IPS-11a (cell line): ENCODE data around the gene JAZF1.
"Not testable (repeated sequence)": the region's sequence is repeated elsewhere in the genome, so short reads cannot be mapped to it uniquely, and the experiment has no call there.

ENCODE experiments used
- H3K4me3 ChIP-seq: one replicate; pipeline ENCODE4 v1.5.1; 2013; ENCODE audit warnings: low read depth, low read length, control low read depth

The JAZF1 gene

DNA sequence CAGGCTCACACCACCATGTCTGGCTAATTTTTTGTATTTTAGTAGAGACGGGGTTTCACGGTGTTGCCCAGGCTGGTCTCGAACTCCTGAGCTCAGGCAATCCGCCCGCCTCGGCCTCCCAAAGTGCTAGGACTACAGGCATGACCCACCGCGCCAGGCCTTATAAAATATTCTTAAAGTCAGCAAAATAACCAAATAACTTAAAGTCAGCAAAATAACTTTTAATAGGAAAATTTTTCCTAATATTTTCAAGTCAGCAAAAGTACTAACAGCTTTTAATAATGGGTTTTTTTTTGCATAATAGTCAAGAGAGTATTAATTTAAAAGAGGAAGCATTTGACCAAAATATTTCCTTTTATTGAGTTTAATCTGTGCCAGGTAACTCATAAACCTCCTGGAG lies 258.2 kb downstream of the JAZF1 start:
- not testable (repeated sequence) for H3K4me3 ChIP-seq

DNA sequence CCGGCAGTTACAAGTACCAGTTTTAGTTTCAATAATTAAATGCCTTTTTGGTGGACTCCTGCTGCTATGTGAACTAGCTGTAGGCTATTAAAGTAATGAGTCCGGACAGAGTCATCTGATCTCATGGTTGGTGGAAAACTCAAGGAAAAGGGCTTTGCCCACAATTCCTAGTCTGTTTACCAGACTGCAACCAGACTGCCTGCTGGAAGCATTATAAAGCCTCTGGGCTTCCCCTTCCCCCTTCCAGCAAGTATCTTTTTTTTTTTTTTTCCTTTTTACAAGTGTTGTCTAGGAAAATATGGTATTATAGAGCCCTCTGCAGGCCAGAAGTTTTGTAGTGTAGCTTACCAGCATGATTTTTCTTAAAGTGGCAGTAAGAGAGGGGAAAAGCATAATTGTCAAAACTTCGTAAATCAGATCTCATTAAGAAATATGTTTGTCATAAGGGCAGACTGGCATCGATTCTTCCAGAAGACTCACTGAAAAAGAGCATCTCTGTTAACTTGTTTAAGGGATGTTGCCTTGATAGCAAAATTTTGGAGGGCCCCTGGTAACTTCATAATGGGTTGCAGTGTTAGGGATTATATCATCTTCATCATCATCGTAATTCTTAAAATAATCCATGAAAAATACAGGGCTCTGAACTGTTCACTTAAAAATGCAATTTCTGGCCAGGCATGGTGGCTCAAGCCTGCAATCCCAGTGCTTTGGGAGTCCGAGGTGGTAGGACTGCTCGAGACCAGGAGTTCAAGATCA lies 259.3 kb downstream of the JAZF1 start:
- H3K4me3 ChIP-seq, result no peak overlapping the region

DNA sequence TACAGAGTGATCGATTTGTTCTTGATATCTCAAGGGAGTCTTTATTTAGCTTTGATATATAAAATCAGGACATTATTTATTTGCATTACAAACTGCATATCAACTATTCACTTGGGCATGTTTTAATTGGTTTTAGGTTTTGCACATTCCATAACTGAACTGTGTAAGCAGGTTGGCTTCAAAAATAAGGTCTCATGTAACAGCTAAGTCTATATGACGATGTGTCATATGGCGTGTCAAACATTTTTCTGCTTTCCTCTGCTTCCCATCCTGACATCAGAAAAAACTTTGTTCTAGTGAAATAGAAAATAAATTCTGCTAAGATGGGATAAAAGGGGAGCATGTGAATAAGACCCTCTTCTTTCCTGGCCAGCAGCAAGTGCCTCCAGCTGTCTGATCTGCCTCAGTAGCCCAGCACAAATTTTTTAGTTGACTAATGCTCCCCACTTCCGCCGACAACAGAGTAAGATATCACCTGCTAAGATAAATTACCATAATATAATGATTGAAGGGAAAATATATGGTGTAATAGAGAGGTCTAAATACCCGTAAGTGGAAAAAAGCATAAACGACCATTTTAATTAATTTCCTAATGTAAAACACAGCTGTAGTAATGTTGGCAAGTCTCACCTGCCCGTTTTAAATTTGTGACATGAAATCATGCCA lies 260.2 kb downstream of the JAZF1 start:
- no peak overlapping the region for H3K4me3 ChIP-seq

DNA sequence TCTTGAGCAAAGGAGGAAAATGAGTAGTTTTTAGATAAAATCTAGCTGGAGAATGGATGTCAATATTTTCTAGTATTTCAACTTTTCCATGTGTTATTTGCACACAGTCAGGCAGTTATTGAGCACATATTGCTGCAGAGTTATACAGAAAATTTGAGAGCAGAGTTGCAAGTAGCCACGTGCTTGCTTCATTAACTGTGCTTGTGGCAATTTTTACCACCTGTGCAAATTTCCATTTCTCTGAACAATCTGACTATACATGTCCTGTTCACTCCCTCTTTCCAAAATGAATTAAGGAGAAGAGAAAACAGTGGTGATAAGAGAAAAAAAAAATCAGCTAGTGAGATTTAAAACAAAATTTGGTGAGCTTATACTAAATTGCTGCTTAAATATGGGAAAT lies 262.1 kb downstream of the JAZF1 start:
- H3K4me3 ChIP-seq, result no peak overlapping the region

DNA sequence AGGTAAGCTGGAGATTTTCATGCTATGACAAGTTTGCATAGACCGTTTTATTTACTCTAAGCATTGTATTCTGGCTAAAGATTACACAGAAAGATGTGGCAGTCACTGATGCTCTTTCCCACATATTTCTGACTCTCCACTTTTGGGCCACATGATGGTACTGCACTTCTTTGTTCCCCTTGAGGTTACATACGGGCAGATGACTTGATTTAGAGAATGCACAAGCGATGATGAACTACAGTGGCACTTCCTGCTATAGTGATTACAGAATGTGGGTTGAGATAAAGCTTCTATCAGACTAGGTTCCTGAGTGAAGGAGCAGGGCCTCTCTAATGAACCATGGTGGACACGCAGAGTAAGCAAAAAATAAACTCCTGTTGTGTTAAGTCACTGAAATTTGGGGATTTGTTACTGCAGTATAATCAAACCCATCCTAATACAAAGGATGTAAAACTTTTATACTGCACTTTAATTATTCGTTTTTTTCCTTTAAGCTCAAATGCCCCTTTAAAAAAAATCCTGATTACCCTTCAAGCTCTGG lies 262.8 kb downstream of the JAZF1 start:
- H3K4me3 ChIP-seq, result no peak overlapping the region

DNA sequence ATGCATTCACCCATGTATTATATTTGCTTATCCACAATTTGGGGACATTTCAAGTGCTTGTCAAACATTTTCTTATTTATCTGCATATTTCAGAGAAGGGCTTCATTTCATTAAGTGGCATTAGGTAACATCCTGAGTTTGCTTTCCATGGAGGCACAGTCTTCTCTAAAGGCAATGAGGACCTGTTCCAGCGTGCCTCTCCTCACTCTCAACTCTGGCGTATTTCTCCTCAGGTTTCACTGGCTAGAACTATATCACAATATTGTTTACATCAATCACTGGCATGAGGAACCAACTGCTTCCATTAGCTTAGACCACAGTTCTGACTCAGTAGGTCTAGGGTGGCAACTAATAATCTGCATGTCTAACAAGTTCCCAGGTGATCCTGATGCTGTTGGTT lies 263.5 kb downstream of the JAZF1 start:
- H3K4me3 ChIP-seq, result no peak overlapping the region

DNA sequence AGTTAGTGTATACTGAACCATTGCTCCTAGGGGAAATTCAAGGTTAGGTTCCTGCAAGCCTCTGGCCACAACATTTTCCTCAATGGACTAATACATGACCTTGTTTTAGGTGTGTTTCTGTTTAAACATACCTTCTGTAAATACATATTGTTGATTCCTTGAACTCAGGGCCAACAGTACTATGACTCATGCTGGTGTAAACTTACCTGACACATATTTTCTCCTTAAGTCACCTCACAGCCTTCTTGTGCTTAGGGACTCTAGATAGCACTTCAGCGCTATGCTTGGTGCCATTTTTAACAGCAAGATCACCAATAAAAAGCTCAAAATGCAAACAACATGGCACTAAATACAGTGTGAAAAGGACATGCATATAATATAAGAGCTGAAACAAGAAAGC lies 264.2 kb downstream of the JAZF1 start:
- no peak overlapping the region for H3K4me3 ChIP-seq

DNA sequence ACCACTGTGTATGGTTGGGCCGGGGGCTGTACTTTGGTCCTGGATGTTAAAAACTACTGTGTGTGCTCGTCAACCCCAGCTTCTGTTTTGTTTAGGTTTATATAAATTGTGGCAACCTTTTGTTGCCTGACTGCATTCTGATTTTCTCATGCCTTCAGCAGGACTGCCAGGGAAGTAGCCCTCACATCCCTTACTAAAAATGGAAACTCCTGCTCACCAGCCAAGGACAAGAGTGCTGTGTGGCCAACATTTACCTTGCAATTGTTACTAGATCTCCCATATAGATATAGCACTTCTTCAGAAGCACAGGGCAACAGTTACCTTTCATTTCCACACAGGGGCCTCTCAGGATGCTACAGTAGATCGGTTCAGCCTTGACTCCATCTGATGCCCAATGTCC lies 266.2 kb downstream of the JAZF1 start:
- no peak overlapping the region for H3K4me3 ChIP-seq

DNA sequence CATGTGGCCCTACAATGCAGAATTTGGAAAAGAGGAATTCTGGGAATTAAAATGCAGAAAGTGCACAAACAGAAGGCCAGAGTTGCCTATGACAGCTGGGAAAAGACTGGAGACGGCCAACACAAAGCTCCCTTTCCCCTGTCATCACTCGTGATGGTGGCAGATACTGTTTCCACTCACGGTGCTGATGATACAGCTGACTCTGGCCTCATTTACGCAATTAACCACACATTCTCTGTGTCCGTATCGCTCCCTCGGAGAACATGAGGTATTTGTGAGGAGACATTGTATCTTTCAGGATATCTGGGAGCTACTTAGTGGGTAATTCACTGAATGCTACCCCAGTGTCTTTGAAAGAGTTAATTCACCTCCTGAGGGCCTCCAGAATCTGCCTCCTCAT lies 267.8 kb downstream of the JAZF1 start:
- no peak overlapping the region for H3K4me3 ChIP-seq

DNA sequence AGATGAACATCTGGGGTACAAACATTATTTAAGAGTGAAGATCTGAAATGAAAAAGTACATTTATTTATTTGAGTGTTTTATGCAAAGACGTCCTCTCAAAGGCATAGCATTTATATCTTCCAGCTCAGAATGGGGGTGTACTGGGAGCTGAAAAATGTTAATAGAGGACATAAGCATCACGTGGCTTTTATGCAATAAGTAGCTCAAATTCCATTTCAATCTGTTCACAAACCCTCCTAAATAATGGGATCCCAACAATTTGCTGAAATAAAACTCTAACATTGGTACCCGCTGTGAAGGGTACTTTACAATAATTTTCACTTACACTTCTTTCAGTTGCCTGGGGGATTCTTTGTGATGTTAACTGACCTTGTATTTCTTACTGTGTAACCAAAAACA lies 268.7 kb downstream of the JAZF1 start:
- H3K4me3 ChIP-seq, result no peak overlapping the region

DNA sequence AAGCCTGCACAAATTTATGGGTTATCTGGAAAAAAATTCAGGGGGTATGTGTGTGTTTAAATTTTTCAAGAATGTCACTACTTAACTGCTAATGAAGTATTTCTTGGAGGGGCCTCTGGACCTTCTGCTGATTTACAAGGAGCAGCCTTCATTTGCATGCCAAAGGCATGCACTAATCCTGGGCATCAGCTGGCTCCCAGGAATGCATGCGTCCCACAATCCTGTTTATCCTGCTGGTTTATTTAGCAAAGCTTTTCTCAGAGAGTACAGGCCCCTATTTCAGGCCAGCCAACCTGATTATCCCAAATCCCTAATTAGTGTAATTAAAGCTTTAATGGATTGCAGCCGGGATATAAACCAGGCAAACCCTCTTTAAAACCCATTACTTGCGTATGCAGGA lies 270.3 kb downstream of the JAZF1 start:
- H3K4me3 ChIP-seq, result no peak overlapping the region

DNA sequence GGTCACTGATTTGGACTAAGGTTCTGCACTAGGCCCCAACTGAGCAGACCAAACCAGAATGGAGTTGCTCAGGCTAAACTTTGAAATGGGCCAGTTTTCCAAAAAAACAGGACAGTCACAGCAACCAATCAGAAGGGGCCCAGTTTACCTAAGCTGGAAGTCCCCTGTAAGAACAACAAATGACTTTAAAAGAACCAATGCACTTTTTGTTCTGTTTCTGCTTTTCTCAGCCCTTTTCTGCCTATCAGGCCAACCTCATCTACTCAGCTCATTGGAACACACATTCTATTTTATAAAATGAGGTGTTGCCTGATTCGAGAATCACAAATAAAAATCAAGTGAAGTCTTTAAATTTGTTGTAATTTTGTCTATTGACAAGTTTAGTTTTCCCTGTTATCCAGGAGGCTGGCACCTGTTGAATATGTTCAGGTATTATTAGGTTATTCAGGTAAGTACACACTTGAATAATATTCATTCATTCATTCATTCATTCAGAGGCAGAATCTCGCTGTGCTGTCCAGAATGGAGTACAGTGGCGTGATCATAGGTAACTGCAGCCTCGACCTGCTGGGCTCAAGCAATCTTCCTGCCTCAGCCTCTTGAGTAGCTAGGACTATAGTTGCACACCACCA lies 271.9 kb downstream of the JAZF1 start:
- no peak overlapping the region for H3K4me3 ChIP-seq

DNA sequence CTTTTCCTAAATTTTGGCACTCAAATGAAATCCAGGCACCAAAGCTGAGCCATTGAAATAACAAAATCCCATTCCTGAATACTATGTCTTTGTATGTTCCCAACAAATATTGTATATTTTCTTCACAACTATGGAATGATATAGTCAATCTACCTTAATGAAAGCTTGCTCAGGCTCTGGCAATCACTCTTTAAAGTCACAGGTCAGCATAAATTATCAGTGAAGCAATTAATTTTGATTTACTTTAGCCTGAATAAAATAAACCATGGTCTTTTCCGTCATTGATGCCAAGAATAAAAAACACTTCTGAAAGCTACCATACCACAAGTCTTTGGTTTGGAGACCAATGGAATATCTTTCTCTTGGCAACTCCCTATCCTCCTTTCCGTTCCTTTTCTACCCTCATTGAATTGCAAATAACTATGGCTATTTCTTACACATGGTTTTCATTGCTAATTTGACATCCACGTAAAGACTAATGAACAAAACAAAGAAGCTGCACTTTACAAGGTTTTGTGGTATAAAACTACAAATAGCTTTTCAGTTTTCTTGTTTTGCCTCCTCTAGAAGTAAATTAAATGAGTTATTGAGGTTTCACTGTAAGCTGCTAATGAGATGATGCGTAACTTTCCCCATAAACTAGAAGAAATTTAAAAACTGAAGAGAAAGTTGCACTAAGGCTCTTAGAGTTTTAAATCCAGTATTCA lies 274.1 kb downstream of the JAZF1 start:
- no peak overlapping the region for H3K4me3 ChIP-seq

DNA sequence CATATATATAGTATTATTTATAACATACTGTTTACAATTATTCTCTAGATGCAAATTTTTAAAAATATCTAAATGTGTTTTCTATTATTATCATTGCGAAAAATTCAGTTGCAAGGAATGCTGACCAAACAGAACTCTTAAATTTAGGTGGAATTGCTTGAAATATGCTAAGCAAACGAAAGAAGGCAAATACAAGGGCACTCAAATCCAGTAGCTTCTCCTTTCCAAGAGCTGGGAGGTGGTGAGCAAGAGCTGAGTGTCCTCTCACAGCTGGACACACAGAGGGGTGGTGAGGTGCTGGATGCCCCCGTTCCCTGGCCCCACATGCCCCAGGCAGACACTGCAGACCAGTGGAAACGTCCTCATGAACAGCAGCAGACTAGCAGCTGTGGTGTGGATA lies 274.6 kb downstream of the JAZF1 start:
- H3K4me3 ChIP-seq, result no peak overlapping the region

DNA sequence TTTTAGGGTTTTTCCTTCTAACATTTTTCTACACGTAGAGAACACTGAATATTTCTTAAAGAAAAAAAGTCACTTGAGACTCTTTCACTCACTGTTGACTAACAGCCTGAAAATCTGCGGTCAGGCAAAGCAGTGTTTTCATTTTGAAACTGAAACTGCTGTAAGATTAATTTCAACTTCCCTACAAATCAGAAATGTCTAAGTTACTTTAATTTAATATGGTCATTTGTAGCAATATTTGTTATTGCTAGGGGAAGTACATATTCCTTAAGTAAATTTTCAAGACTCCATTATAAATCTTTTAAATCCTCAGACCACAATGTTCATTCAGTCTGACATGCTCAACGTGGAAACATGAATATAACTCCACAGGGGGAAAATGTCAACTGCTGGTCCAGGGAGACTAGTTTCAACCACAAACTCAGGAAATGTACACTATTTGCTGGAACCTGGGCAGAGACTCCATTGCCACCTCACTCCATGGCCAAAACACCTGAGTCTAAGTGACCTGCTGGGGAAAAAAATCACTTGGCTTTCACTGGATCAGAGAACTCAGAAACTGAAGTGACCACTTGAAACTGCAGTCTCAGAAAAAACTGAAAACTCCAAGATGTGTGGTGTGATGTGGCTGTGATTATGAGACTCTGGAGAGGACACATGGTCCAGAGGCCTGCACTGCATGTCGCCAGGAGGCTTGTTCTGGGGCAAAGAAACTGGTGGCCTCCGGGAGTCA lies 279.4 kb downstream of the JAZF1 start:
- no peak overlapping the region for H3K4me3 ChIP-seq

DNA sequence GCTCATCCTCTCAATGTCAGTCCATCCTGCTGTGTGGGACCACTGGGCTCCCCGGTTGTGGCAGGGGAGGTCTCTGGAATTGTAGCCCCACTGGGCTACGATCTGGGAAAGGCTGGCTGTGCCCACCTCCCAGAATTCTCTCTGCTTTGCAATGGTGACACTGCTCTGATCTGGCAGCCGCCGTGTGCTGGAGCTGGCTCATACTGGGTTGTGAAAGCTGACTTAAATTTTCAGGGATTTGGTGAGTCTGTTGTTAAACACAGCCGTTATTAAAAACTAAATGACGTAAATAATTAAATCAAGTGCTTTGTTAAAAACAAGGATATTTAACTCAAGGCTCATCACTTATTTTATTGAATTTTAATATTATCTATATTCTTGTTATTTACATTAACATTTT lies 280.6 kb downstream of the JAZF1 start:
- H3K4me3 ChIP-seq, result no peak overlapping the region

DNA sequence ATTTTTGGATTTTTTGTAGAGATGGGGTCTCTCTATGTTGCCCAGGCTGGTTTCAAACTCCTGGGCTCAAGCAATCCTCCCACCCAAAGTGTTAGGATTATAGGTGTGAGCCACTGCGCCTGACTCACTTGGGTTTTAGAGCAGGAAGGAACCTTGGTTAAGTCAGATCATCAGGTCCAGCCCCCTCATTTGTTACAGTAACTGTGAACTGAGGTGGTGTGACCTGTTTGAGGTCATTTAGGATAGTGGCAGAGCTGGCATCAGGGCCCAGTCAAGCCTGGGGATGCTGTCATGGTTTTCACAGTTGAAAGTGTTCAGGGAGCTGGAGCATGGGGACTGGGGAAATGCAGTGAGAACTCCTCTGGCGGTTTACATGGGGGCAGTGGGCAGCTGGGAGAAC lies 281.0 kb downstream of the JAZF1 start:
- no peak overlapping the region for H3K4me3 ChIP-seq

DNA sequence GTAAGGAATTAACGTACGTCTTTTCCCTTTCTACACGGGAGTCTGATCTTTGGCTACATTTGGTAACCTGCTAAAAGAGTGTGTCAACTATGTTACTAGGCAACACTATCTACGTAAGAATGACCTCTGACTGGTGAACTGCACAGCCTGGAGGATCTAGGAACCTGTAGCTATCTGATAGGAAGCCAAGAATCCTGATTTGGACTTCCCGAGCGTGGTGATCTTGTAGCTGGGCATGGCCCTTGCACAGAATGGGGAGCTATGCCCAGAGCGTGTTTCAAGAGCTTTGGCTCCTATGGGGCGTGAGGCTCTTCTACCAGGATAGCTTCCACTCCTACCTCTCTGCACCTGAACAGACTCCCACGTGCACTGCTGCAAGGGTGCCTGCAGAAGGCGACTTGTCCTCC lies 283.2 kb downstream of the JAZF1 start:
- H3K4me3 ChIP-seq, result no peak overlapping the region

DNA sequence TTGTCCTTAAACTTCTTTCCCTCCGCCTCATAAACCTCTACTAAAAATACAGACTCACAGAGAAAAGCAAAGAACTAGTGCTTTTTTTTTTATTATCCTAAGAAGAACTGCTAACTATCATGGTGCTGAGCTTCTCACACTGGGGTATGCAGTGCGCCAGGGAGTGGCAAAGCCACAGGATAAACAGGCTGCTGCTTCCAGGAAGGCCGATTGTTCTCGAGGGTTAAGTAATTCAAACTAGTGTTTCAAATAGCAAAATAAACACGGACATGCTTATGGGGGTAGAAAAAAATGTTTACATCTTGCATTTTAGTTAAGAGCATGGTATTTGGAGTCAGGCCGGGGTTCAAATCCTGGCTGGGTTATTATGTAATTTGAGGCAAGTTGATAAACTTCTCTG lies 283.6 kb downstream of the JAZF1 start:
- H3K4me3 ChIP-seq, result no peak overlapping the region

DNA sequence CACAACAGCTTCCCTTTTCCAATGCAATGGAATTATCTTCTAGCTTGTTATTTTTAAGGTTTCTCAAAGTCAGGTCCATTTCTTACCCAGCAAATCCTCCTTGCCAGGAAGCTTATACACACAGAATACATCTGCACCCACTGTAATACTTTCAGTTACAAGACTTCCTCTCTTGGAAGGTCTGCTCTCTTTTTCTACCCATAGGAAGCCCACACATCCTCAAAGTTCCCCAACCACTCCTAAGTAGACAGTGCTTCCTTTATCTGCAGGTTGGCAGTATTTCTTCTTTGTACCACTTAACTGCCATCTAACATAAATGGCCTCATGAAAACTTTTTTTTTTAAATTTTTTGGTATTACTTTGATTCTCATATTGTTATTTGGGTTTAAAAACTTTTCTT lies 285.0 kb downstream of the JAZF1 start:
- H3K4me3 ChIP-seq, result no peak overlapping the region
